ENCODE data around the gene PIK3AP1. TPM values are rescaled to one million over a fixed set of nuclear protein-coding genes. Genes with fewer than 3 reads are reported as not detected.

Gene PIK3AP1
- total and polyA plus RNA-seq, 2 of the 8 experiments (the other 6 are each of a cell fraction or from before 2014, with no cell fraction given): 1.9 to 4.5 TPM

DNA sequence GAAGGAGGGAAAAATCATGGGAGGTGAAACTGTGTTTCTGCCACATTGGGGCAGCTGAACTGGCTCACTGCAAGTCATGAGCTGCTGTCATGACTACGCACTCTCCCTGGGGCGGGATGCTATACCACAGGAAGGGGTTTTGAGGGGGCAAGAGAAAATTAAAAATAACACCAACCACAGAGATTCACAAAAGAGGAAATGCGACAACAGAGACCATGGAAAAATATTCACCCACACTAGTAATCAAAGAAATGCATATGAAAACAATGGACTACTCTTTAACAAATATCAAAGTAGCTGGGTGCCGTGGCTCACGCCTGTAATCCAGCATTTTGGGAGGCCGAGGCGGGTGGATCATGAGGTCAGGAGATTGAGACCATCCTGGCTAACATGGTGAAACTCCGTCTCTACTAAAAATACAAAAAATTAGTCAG, 68.3 kb downstream of the PIK3AP1 start:
- no peak overlapping the region for H3K23ac ChIP-seq (ENCODE audit: insufficient read length)
- no peaks in the 10 kb centered on the region for H4K20me1 ChIP-seq (replicated peaks in 1 of 2; ENCODE audit: control insufficient read depth in 1 of 2, insufficient read depth in 2 of 2, low read length in 2 of 2)
- no peak overlapping the region for H2BK120ac ChIP-seq (replicated peaks; ENCODE audit: low read depth, low read length)
- no peak overlapping the region for H4K91ac ChIP-seq (replicated peaks; ENCODE audit: insufficient read length, low read length)
- H3K18ac ChIP-seq (ENCODE audit: extremely low read depth, low read length): no peak overlapping the region
- TF ChIP-seq SIN3A (conservative IDR thresholded peaks at IDR 0.05 in 1 of 2, IDR thresholded peaks at IDR 0.05 in 1 of 2; ENCODE audit: low read depth in 1 of 2, low read length in 2 of 2): no peak
- TF ChIP-seq RFX5 (IDR thresholded peaks at IDR 0.05; ENCODE audit: borderline replicate concordance, low read depth, low read length): no peak
- no peak for TF ChIP-seq SAP30 (IDR thresholded peaks at IDR 0.05; ENCODE audit: insufficient read depth, insufficient replicate concordance, low read length)
- H3K79me2 ChIP-seq (ENCODE audit: control insufficient read depth in 1 of 2, insufficient read depth in 2 of 2, low read length in 2 of 2): no peaks in the 10 kb centered on the region
- no peak overlapping the region for H3K14ac ChIP-seq (ENCODE audit: insufficient read length)
- no peak overlapping the region for H2BK12ac ChIP-seq (ENCODE audit: low read depth, low read length)
- H3K4me1 ChIP-seq (replicated peaks in 1 of 4; ENCODE audit: control insufficient read depth in 3 of 4, insufficient read depth in 4 of 4, low read length in 3 of 4): no peaks in the 10 kb centered on the region
- CTCF ChIA-PET (ENCODE audit: partially characterized antibody): interaction anchor here (0.7 to 3.3 kb wide), 4 partner anchors 9 to 420 kb away, joined by 3 to 12 read pairs (median 3); no protein-coding TSS in a partner anchor
- H3K27ac ChIP-seq (ENCODE audit: low read depth, low read length): no peak overlapping the region
- H3K56ac ChIP-seq (replicated peaks; ENCODE audit: insufficient read length, low read depth, low read length): no peak overlapping the region
- no peak overlapping the region for H2BK20ac ChIP-seq (ENCODE audit: low read length)
- H2AK5ac ChIP-seq (ENCODE audit: low read depth, low read length): no peak overlapping the region
- DNase-seq (ENCODE audit: low read depth in 1 of 2, low spot score in 2 of 2) (no peak), FAIRE-seq (no peak)
- no peaks in the 10 kb centered on the region for H3K36me3 ChIP-seq (ENCODE audit: control insufficient read depth in 2 of 4, insufficient read depth in 4 of 4, low read length in 3 of 4)
- no peak overlapping the region for H3K9ac ChIP-seq (replicated peaks in 1 of 4; ENCODE audit: extremely low read depth in 1 of 4, low read depth in 3 of 4, low read length in 3 of 4)
- H3K4me3 ChIP-seq (ENCODE audit: extremely low read depth in 1 of 4, insufficient read depth in 2 of 4, low read depth in 3 of 4, low read length in 4 of 4): no peak overlapping the region
- no peaks in the 10 kb centered on the region for H3K27me3 ChIP-seq (replicated peaks in 1 of 4; ENCODE audit: control insufficient read depth in 3 of 4, extremely low read depth in 1 of 4, insufficient read depth in 3 of 4, low read length in 3 of 4)
- H3K9me3 ChIP-seq (ENCODE audit: insufficient read depth in 2 of 2, low read depth in 1 of 2, low read length in 1 of 2): peaks cover 0 to 3% of the 10 kb centered on the region in 2 experiments; a peak in 1 of 4 replicates
- 92% methylated on average over 8 of the region's 8 CpGs; no CpG with 5 or more reads in 1 of the 2 experiments for WGBS, 2 experiments (ENCODE audit: extremely low coverage in 1 of 2, insufficient coverage in 1 of 2, insufficient read length in 1 of 2, insufficient replicate concordance in 2 of 2, low coverage in 1 of 2, low lambda C conversion rate in 2 of 2, missing lambda C conversion rate in 1 of 2)
- H3K4ac ChIP-seq (replicated peaks; ENCODE audit: insufficient read length, low read depth, low read length): no peak overlapping the region
- H3K79me1 ChIP-seq (ENCODE audit: low read depth, low read length): no peaks in the 10 kb centered on the region
- no peak overlapping the region for H3K4me2 ChIP-seq (ENCODE audit: insufficient read depth in 1 of 2, low read depth in 2 of 2, low read length in 2 of 2)
- no peak overlapping the region for H2BK15ac ChIP-seq (ENCODE audit: low read length)
- H3K23me2 ChIP-seq (ENCODE audit: low read depth, low read length): no peaks in the 10 kb centered on the region
- H4K8ac ChIP-seq (ENCODE audit: extremely low read depth, insufficient read depth, low read length): no peak overlapping the region
- no peak overlapping the region for H4K5ac ChIP-seq (ENCODE audit: insufficient read length, low read depth, low read length)
- POLR2A ChIA-PET (ENCODE audit: partially characterized antibody): no interaction called here
- no peak overlapping the region for H2AFZ ChIP-seq (ENCODE audit: low read length)
- H2BK5ac ChIP-seq (ENCODE audit: low read depth, low read length): no peak overlapping the region

Measured in H1 (cell line).